Measurements from ENCODE around the gene MAFF. TPM values are rescaled to one million over a fixed set of nuclear protein-coding genes. Genes with fewer than 3 reads are reported as not detected.

Gene MAFF
- total RNA-seq, 2 experiments from 2014 or later, result 25.6 to 27.3 TPM

- intact Hi-C loops (cut with DNase I, micrococcal nuclease), result loop anchor here in 1 of 2 experiments (5.0 to 10.0 kb wide), 2 partner anchors 32 to 100 kb away; partner anchors contain the start of genes BAIAP2L2 and PLA2G6
- no peak for TF ChIP-seq CTCF (IDR thresholded peaks at IDR 0.05)
- Mint-ChIP-seq H3K27me3 (no peaks in the 10 kb centered on the region), H3K4me3 (peak overlapping the region; percentile 45), H3K36me3 (ENCODE audit: low read depth) (no peaks in the 10 kb centered on the region), H3K27ac (peak overlapping the region; percentile 55), H3K4me1 (ENCODE audit: low read depth) (peaks cover 30% of the 10 kb centered on the region), H3K9me3 (no peaks in the 10 kb centered on the region)
- Histone ChIP-seq H3K4me1 (ENCODE audit: insufficient read depth, low read length) (peaks cover 34% of the 10 kb centered on the region), H3K36me3 (ENCODE audit: insufficient read depth, low read length) (no peaks in the 10 kb centered on the region), H3K27ac (ENCODE audit: low read depth in 1 of 2, low read length in 2 of 2) (no peak overlapping the region), H3K27me3 (ENCODE audit: control insufficient read depth in 1 of 2, insufficient read depth in 2 of 2, low read length in 2 of 2) (no peaks in the 10 kb centered on the region), H3K9me3 (ENCODE audit: control insufficient read depth in 1 of 2, insufficient read depth in 1 of 2, low read length in 2 of 2) (no peaks in the 10 kb centered on the region), H3K4me3 (ENCODE audit: low read length) (peak overlapping the region; percentile 51)
- ATAC-seq (ENCODE audit: poor library complexity) (peak; percentile 82), DNase-seq (peak; percentile 51 to 90 (median 72))
- ChIA-PET POLR2A (interaction anchor here (0.9 to 1.6 kb wide), 7 partner anchors 10 to 184 kb away, joined by 3 to 24 read pairs (median 6); partner anchors contain the start of genes MAFF and PLA2G6), CTCF (interaction anchor here (0.8 to 1.4 kb wide), 3 partner anchors 36 to 162 kb away, joined by 3 read pairs; no protein-coding TSS in a partner anchor)
These were observed 12.7 kb downstream of the MAFF start for GRCh38 chr22:38214302-38215056.

- Histone ChIP-seq H3K27me3 (ENCODE audit: control insufficient read depth in 1 of 2, insufficient read depth in 2 of 2, low read length in 2 of 2) (no peaks in the 10 kb centered on the region), H3K4me1 (ENCODE audit: insufficient read depth, low read length) (peaks cover 44% of the 10 kb centered on the region), H3K36me3 (ENCODE audit: insufficient read depth, low read length) (peaks cover under 1% of the 10 kb centered on the region), H3K9me3 (ENCODE audit: control insufficient read depth in 1 of 2, insufficient read depth in 1 of 2, low read length in 2 of 2) (no peaks in the 10 kb centered on the region), H3K4me3 (ENCODE audit: low read length) (no peak overlapping the region), H3K27ac (ENCODE audit: low read depth in 1 of 2, low read length in 2 of 2) (no peak overlapping the region)
- peak overlapping the region; percentile 25 for H3K4me3 Mint-ChIP-seq
- peak in 1 of 14 experiments; percentile 32 for DNase-seq
- intact Hi-C loops (cut with DNase I, micrococcal nuclease), result loop anchor here in 1 of 2 experiments (5.0 to 10.0 kb wide), 2 partner anchors 33 to 101 kb away; partner anchors contain the start of genes BAIAP2L2 and PLA2G6
- H3K27ac Mint-ChIP-seq, result peak overlapping the region; percentile 55
- no peak for TF ChIP-seq CTCF (IDR thresholded peaks at IDR 0.05)
- no peak for ATAC-seq (ENCODE audit: poor library complexity)
- peaks cover 30% of the 10 kb centered on the region for H3K4me1 Mint-ChIP-seq (ENCODE audit: low read depth)
- ChIA-PET POLR2A (interaction anchor here (1.0 to 1.6 kb wide), 5 partner anchors 11 to 33 kb away, joined by 4 to 24 read pairs (median 6); partner anchors contain the start of genes MAFF and PLA2G6), CTCF (interaction anchor here (1.4 kb wide), 1 partner anchor 163 kb away, joined by 3 read pairs; no protein-coding TSS in a partner anchor)
- H3K27me3 Mint-ChIP-seq, result no peaks in the 10 kb centered on the region
- no peaks in the 10 kb centered on the region for H3K36me3 Mint-ChIP-seq (ENCODE audit: low read depth)
- no peaks in the 10 kb centered on the region for H3K9me3 Mint-ChIP-seq
These were observed 13.6 kb downstream of the MAFF start for GRCh38 chr22:38215156-38216038.
